Astrocyte (in vitro differentiated cells and primary cell): ENCODE measurements around the gene ATP2A2. TPM values are rescaled to one million over a fixed set of nuclear protein-coding genes. Genes with fewer than 3 reads are reported as not detected.

Source experiments
- DNase-seq: peaks from one replicate; pipeline ENCODE4 v3.0.0-alpha.2; 2010; ENCODE audit warnings: low read depth
- FAIRE-seq: peaks from 2 replicates; lab custom pipeline; 2011; peaks lifted over from hg19 to GRCh38; lab: Jason Lieb, UNC
- H2AFZ ChIP-seq: 2 replicates; pipeline ENCODE4 v1.6.0; 2012; ENCODE audit warnings: low read depth, low read length, inconsistent platforms
- H3K27ac ChIP-seq: 2 replicates; pipeline ENCODE4 v1.5.1; 2011; ENCODE audit warnings: low read depth, low read length, inconsistent platforms
- H3K27me3 ChIP-seq: 2 replicates; pipeline ENCODE4 v1.6.0; 2011; ENCODE audit warnings: low read length, inconsistent platforms; ENCODE audit not compliant: insufficient read depth
- H3K36me3 ChIP-seq: 2 replicates; pipeline ENCODE4 v1.5.1; 2011; ENCODE audit warnings: low read length, inconsistent platforms; ENCODE audit not compliant: insufficient read depth
- H3K4me1 ChIP-seq: 2 replicates; pipeline ENCODE4 v1.5.1; 2011; ENCODE audit warnings: low read length, inconsistent platforms; ENCODE audit not compliant: insufficient read depth
- H3K4me2 ChIP-seq: 2 replicates; pipeline ENCODE4 v1.6.0; 2012; ENCODE audit warnings: low read length, inconsistent platforms
- H3K4me3 ChIP-seq: 2 replicates; pipeline ENCODE4 v1.5.1; 2011; ENCODE audit warnings: low read depth, mild to moderate bottlenecking, low read length, inconsistent platforms; ENCODE audit not compliant: insufficient read depth
- H3K79me2 ChIP-seq: 2 replicates; pipeline ENCODE4 v1.6.0; 2012; ENCODE audit warnings: mild to moderate bottlenecking, low read length, inconsistent platforms; ENCODE audit not compliant: insufficient read depth
- H3K9ac ChIP-seq: 2 replicates; pipeline ENCODE4 v1.6.0; 2012; ENCODE audit warnings: mild to moderate bottlenecking, low read length, inconsistent platforms
- H3K9me3 ChIP-seq: 2 replicates; pipeline ENCODE4 v1.5.1; 2012; ENCODE audit warnings: low read depth, mild to moderate bottlenecking, low read length, inconsistent platforms; ENCODE audit not compliant: insufficient read depth
- H4K20me1 ChIP-seq: 2 replicates; pipeline ENCODE4 v1.6.0; 2012; ENCODE audit warnings: low read length, inconsistent platforms; ENCODE audit not compliant: insufficient read depth
- H3K27ac Mint-ChIP-seq: one replicate; pipeline ENCODE4 v1.8.0; 2021; ENCODE audit warnings: mild to moderate bottlenecking, mixed read lengths; ENCODE audit not compliant: unreplicated experiment
- H3K27me3 Mint-ChIP-seq: one replicate; pipeline ENCODE4 v1.8.0; 2021; ENCODE audit warnings: low read depth, mixed read lengths; ENCODE audit not compliant: unreplicated experiment
- H3K36me3 Mint-ChIP-seq: one replicate; pipeline ENCODE4 v1.8.0; 2021; ENCODE audit warnings: low read depth, mixed read lengths; ENCODE audit not compliant: unreplicated experiment
- H3K4me1 Mint-ChIP-seq: one replicate; pipeline ENCODE4 v1.8.0; 2021; ENCODE audit warnings: low read depth, mixed read lengths; ENCODE audit not compliant: unreplicated experiment
- H3K4me3 Mint-ChIP-seq: one replicate; pipeline ENCODE4 v1.8.0; 2021; ENCODE audit warnings: mild to moderate bottlenecking, moderate library complexity, mixed read lengths; ENCODE audit not compliant: unreplicated experiment
- H3K9me3 Mint-ChIP-seq: one replicate; pipeline ENCODE4 v1.8.0; 2021; ENCODE audit warnings: mild to moderate bottlenecking, mixed read lengths; ENCODE audit not compliant: unreplicated experiment
- EZH2 ChIP-seq: IDR thresholded peaks from 2 replicates; pipeline ENCODE4 v1.6.1; 2012; ENCODE audit warnings: mild to moderate bottlenecking, low read length, inconsistent platforms; ENCODE audit not compliant: insufficient read depth
- total RNA-seq: library from RNA; stranded (reverse); gene quantifications from 2 replicates; pipeline ENCODE4 v1.2.1, GENCODE V29; 2021
- TF ChIP-seq, protein P1 (sequence below): IDR thresholded peaks from 2 replicates; pipeline ENCODE4 v1.5.1; 2011; ENCODE audit warnings: low read depth, mild to moderate bottlenecking, inconsistent platforms, low read length, moderate library complexity; ENCODE audit not compliant: insufficient read depth

ATP2A2 gene
- total RNA-seq, 1 donor from 2014 or later, result 262 TPM

DNA sequence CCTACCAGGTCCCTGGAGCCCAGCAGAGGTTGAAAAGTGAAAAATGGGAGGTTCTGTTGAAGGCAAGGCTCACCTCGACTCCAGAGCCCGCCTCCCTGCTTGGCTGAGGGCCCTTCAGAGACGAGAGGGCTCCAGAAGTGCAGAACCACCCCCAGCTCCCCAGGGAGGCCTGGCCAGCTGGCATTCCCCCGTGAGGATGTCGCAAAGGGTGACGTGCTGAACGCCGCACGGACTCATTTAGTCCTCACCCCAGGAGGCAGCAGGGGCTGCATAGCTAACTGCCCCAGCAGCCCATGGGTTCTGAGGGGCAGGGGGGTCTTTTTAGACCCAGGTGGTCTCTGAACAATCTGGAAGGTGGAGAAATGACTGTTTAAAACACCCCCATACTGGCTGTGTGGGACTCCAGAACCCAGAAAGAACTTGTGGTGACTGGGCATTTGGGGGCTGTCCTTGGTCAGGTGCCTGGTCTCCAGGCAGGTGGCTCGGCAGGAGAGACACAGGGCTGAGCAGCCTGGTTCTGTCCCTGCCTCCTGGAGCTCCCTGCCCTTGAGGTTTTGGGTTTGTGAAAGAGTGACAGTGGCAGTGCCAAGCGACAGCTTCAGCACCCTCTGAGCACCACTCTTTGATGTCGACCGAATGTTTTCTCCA is 90.5 kb downstream of the ATP2A2 start:
- H3K27me3 ChIP-seq, result no peaks in the 10 kb centered on the region
- no peak for TF ChIP-seq EZH2
- TF ChIP-seq, protein P1, sequence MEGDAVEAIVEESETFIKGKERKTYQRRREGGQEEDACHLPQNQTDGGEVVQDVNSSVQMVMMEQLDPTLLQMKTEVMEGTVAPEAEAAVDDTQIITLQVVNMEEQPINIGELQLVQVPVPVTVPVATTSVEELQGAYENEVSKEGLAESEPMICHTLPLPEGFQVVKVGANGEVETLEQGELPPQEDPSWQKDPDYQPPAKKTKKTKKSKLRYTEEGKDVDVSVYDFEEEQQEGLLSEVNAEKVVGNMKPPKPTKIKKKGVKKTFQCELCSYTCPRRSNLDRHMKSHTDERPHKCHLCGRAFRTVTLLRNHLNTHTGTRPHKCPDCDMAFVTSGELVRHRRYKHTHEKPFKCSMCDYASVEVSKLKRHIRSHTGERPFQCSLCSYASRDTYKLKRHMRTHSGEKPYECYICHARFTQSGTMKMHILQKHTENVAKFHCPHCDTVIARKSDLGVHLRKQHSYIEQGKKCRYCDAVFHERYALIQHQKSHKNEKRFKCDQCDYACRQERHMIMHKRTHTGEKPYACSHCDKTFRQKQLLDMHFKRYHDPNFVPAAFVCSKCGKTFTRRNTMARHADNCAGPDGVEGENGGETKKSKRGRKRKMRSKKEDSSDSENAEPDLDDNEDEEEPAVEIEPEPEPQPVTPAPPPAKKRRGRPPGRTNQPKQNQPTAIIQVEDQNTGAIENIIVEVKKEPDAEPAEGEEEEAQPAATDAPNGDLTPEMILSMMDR, result no peak
- H3K79me2 ChIP-seq, result peaks cover 3% of the 10 kb centered on the region
- no peak overlapping the region for H2AFZ ChIP-seq
- H3K36me3 ChIP-seq, result peaks cover 36% of the 10 kb centered on the region
- H3K4me1 Mint-ChIP-seq, result peaks cover 2% of the 10 kb centered on the region
- DNase-seq (no peak), FAIRE-seq (no peak)
- H3K36me3 Mint-ChIP-seq, result peaks cover 15% of the 10 kb centered on the region
- no peaks in the 10 kb centered on the region for H3K27me3 Mint-ChIP-seq
- no peak overlapping the region for H3K4me2 ChIP-seq
- H3K9ac ChIP-seq, result no peak overlapping the region
- H3K9me3 Mint-ChIP-seq, result no peaks in the 10 kb centered on the region
- H3K4me1 ChIP-seq, result no peaks in the 10 kb centered on the region
- no peak overlapping the region for H3K4me3 ChIP-seq
- H3K27ac ChIP-seq, result no peak overlapping the region
- H3K4me3 Mint-ChIP-seq, result no peak overlapping the region
- no peak overlapping the region for H3K27ac Mint-ChIP-seq
- peaks cover 13% of the 10 kb centered on the region for H4K20me1 ChIP-seq
- no peaks in the 10 kb centered on the region for H3K9me3 ChIP-seq

DNA sequence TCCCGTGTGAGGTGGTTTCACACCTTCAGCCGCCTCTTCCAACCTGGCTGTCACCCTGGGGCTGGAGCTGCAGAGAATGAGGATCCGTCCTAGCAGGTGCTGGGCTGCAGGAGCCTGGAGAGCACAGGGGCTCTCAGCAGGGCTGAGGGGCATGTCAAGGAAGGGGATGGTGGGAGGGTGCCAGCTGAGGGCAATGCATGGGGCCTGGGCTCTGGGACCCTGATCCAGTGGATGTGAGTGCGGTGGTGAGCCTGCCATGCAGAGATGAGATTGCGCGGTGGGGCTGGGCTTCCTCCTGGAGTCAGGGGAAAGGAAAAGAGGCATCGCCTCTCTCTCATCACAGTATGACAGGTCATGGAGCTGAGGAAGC is 91.0 kb downstream of the ATP2A2 start:
- TF ChIP-seq EZH2, result no peak
- TF ChIP-seq, protein P1, result no peak
- Histone ChIP-seq H3K9ac (no peak overlapping the region), H3K4me2 (no peak overlapping the region), H2AFZ (no peak overlapping the region), H3K9me3 (no peaks in the 10 kb centered on the region), H3K36me3 (peaks cover 37% of the 10 kb centered on the region), H3K79me2 (peaks cover 3% of the 10 kb centered on the region), H3K27ac (no peak overlapping the region), H3K27me3 (no peaks in the 10 kb centered on the region), H4K20me1 (peaks cover 13% of the 10 kb centered on the region), H3K4me3 (no peak overlapping the region), H3K4me1 (no peaks in the 10 kb centered on the region)
- Mint-ChIP-seq H3K4me1 (no peaks in the 10 kb centered on the region), H3K27ac (no peak overlapping the region), H3K9me3 (no peaks in the 10 kb centered on the region), H3K4me3 (no peak overlapping the region), H3K36me3 (peaks cover 15% of the 10 kb centered on the region), H3K27me3 (no peaks in the 10 kb centered on the region)
- DNase-seq, result no peak
- FAIRE-seq, result no peak

DNA sequence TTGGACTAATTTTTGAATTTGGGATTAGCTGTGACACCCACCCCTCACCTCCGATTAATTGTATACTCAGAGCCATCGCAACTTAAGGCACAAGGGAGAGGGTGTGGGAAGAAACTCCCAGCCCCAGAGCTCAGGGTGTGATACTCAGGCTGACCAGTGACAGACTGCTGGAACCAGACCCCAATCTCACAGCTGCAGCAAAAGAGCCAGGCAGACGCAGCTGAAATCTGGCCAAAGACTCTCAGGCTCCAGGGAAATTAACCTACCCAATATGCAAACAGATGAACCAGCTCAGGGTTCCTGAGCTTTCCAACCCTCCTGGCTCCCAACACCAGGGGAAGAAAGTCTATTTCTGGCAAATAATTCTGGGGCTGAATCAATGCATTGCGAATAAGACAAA is 92.0 kb downstream of the ATP2A2 start:
- no peak overlapping the region for H3K9ac ChIP-seq
- H3K27me3 Mint-ChIP-seq, result no peaks in the 10 kb centered on the region
- H3K4me1 ChIP-seq, result no peaks in the 10 kb centered on the region
- no peaks in the 10 kb centered on the region for H3K9me3 Mint-ChIP-seq
- H2AFZ ChIP-seq, result no peak overlapping the region
- H3K27ac ChIP-seq, result no peak overlapping the region
- H3K4me2 ChIP-seq, result no peak overlapping the region
- no peak overlapping the region for H3K4me3 Mint-ChIP-seq
- no peak overlapping the region for H3K27ac Mint-ChIP-seq
- DNase-seq (no peak), FAIRE-seq (no peak)
- no peak overlapping the region for H3K4me3 ChIP-seq
- peaks cover 46% of the 10 kb centered on the region for H3K36me3 ChIP-seq
- TF ChIP-seq, protein P1, result no peak
- TF ChIP-seq EZH2, result no peak
- H3K79me2 ChIP-seq, result peaks cover 3% of the 10 kb centered on the region
- no peaks in the 10 kb centered on the region for H3K27me3 ChIP-seq
- H3K4me1 Mint-ChIP-seq, result no peaks in the 10 kb centered on the region
- peaks cover 18% of the 10 kb centered on the region for H4K20me1 ChIP-seq
- no peaks in the 10 kb centered on the region for H3K9me3 ChIP-seq
- peaks cover 20% of the 10 kb centered on the region for H3K36me3 Mint-ChIP-seq
